ENCODE measurements around the gene MORN1. TPM values are rescaled to one million over a fixed set of nuclear protein-coding genes. Genes with fewer than 3 reads are reported as not detected.

MORN1 gene
- total and polyA plus RNA-seq, 2 of the 8 experiments (the other 6 are each of a cell fraction or from before 2014, with no cell fraction given): 5.0 to 9.1 TPM

DNA sequence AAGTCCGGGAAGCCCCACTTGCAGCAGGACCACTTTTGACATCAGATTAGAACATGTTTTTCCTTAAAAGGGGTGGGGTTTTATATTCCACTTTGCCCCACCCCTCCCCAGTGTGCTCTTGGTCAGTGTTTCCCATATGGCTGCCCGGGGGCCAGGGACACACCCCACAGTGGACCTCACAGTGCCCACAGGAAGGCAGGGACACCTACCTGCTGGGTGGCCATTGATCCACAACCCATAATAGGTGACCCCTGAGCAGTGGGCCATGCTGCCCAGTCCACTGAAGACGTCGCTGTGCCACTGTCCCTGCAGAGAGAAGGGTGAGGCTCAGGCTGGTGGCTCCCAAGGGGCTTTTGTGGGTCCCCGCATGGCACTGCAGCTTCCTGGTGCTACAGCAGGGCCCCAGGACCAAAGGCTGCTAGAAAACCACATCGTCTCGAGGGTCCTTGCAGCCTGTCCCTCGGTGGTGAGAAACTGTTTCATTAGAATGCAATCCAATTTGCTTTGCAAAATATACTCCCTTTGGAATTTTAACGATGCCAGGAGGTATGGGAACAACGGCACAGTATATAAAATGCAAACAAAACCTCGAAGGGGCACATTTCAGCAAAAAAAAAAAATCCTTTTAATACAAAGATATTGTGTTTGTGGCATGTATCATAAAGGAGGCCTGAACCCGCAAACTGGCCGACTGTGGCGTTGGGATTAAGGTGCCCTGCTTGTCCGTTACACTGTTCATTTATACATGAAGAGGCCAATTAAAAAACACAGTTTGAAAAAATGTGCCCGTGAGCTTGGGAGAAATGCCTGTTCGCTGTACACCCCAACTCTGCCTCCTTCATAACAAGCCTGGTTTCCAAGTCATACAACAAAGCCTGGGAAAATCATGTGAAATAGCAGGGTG lies 16.9 kb downstream of the MORN1 start:
- TF ChIP-seq RBBP5 (IDR thresholded peaks at IDR 0.05; ENCODE audit: borderline replicate concordance, low read depth, low read length): no peak
- TF ChIP-seq POU5F1 (IDR thresholded peaks at IDR 0.05; ENCODE audit: low read depth, low read length): no peak
- no peak for TF ChIP-seq TCF12 (IDR thresholded peaks at IDR 0.05; ENCODE audit: low read depth, low read length)
- no peak for TF ChIP-seq SP4 (IDR thresholded peaks at IDR 0.05; ENCODE audit: low read length)
- TF ChIP-seq TAF7 (optimal IDR thresholded peaks at IDR 0.05; ENCODE audit: borderline replicate concordance, low read depth, low read length): no peak
- TF ChIP-seq EZH2 (IDR thresholded peaks at IDR 0.05; ENCODE audit: low read depth, low read length, severe bottlenecking): no peak
- no peak for TF ChIP-seq POLR2A (IDR thresholded peaks at IDR 0.05; ENCODE audit: control extremely low read depth in 1 of 2, low read depth in 2 of 2, low read length in 2 of 2)
- no peak for TF ChIP-seq CREB1 (IDR thresholded peaks at IDR 0.05)
- TF ChIP-seq POLR2AphosphoS5 (IDR thresholded peaks at IDR 0.05; ENCODE audit: low read depth, low read length): no peak
- TF ChIP-seq ZNF274 (IDR thresholded peaks at IDR 0.05; ENCODE audit: borderline replicate concordance, extremely low read depth, low read length): no peak
- Histone ChIP-seq H3K36me3 (ENCODE audit: control insufficient read depth in 2 of 4, insufficient read depth in 4 of 4, low read length in 3 of 4) (no peaks in the 10 kb centered on the region), H2AK5ac (ENCODE audit: low read depth, low read length) (no peak overlapping the region)

More for the DNA sequence above, 16.9 kb downstream of the MORN1 start:
- Histone ChIP-seq H4K5ac (ENCODE audit: insufficient read length, low read depth, low read length) (no peak overlapping the region), H3K9ac (replicated peaks in 1 of 4; ENCODE audit: extremely low read depth in 1 of 4, low read depth in 3 of 4, low read length in 3 of 4) (no peak overlapping the region), H2BK12ac (ENCODE audit: low read depth, low read length) (no peak overlapping the region), H3K79me2 (ENCODE audit: control insufficient read depth in 1 of 2, insufficient read depth in 2 of 2, low read length in 2 of 2) (no peaks in the 10 kb centered on the region), H3K4ac (replicated peaks; ENCODE audit: insufficient read length, low read depth, low read length) (no peak overlapping the region), H4K20me1 (replicated peaks in 1 of 2; ENCODE audit: control insufficient read depth in 1 of 2, insufficient read depth in 2 of 2, low read length in 2 of 2) (no peaks in the 10 kb centered on the region), H3K27me3 (replicated peaks in 1 of 4; ENCODE audit: control insufficient read depth in 3 of 4, extremely low read depth in 1 of 4, insufficient read depth in 3 of 4, low read length in 3 of 4) (no peaks in the 10 kb centered on the region), H2BK20ac (ENCODE audit: low read length) (no peak overlapping the region), H4K8ac (ENCODE audit: extremely low read depth, insufficient read depth, low read length) (no peak overlapping the region; the same call in 1 of the 2 replicates), H2AFZ (ENCODE audit: low read length) (no peak overlapping the region), H3K27ac (ENCODE audit: low read depth, low read length) (no peak overlapping the region), H3K18ac (ENCODE audit: extremely low read depth, low read length) (no peak overlapping the region), H3K14ac (ENCODE audit: insufficient read length) (no peak overlapping the region), H3K79me1 (ENCODE audit: low read depth, low read length) (no peaks in the 10 kb centered on the region), H3K23ac (ENCODE audit: insufficient read length) (no peak overlapping the region), H2BK120ac (replicated peaks; ENCODE audit: low read depth, low read length) (no peak overlapping the region), H3K23me2 (ENCODE audit: low read depth, low read length) (no peaks in the 10 kb centered on the region), H2BK5ac (ENCODE audit: low read depth, low read length) (no peak overlapping the region), H3K4me1 (replicated peaks in 1 of 4; ENCODE audit: control insufficient read depth in 3 of 4, insufficient read depth in 4 of 4, low read length in 3 of 4) (no peaks in the 10 kb centered on the region), H3K9me3 (ENCODE audit: insufficient read depth in 2 of 2, low read depth in 1 of 2, low read length in 1 of 2) (no peaks in the 10 kb centered on the region), H3K56ac (replicated peaks; ENCODE audit: insufficient read length, low read depth, low read length) (no peak overlapping the region), H3K4me2 (ENCODE audit: insufficient read depth in 1 of 2, low read depth in 2 of 2, low read length in 2 of 2) (no peak overlapping the region), H2BK15ac (ENCODE audit: low read length) (no peak overlapping the region), H3K4me3 (ENCODE audit: extremely low read depth in 1 of 4, insufficient read depth in 2 of 4, low read depth in 3 of 4, low read length in 4 of 4) (no peak overlapping the region), H4K91ac (replicated peaks; ENCODE audit: insufficient read length, low read length) (no peak overlapping the region)
- DNase-seq (ENCODE audit: low read depth in 1 of 2, low spot score in 2 of 2) (no peak), FAIRE-seq (no peak)
- POLR2A ChIA-PET (ENCODE audit: partially characterized antibody): no interaction called here
- WGBS, 2 experiments (ENCODE audit: extremely low coverage in 1 of 2, insufficient coverage in 1 of 2, insufficient read length in 1 of 2, insufficient replicate concordance in 2 of 2, low coverage in 1 of 2, low lambda C conversion rate in 2 of 2, missing lambda C conversion rate in 1 of 2): 92% methylated on average over 17 of the region's 17 CpGs; no CpG with 5 or more reads in 1 of the 2 experiments
- CTCF ChIA-PET (ENCODE audit: partially characterized antibody): interaction anchor here (0.8 to 2.3 kb wide), 4 partner anchors 13 to 179 kb away, joined by 3 to 15 read pairs (median 4); partner anchors contain the start of gene FAAP20

All from H1 (cell line).